Psoas muscle (tissue), 8 donors: ENCODE measurements around the gene CRKL. TPM values are rescaled to one million over a fixed set of nuclear protein-coding genes. Genes with fewer than 3 reads are reported as not detected.

Experiments used
- ATAC-seq, 4 donors: fragments of 200-7000 bp; cut with Tn5 transposase; one replicate each; pipeline ENCODE4 v1.9.1; 2020; ENCODE audit warnings: moderate library complexity in 3 of 4, mild to moderate bottlenecking in 2 of 4
- DNase-seq, 2 donors: peaks; one replicate each; pipeline ENCODE4 v3.0.0-alpha.2; 2020
- H3K27ac ChIP-seq: fragments of 200-600 bp; one replicate; pipeline ENCODE4 v1.8.0; 2022
- H3K27me3 ChIP-seq, 3 donors: fragments of 200-600 bp in 1 of 3; one replicate each; pipeline versions ENCODE4 v1.6.1 to v1.8.0; 2013 to 2022; ENCODE audit warnings: low read length in 2 of 3, mild to moderate bottlenecking in 2 of 3, moderate library complexity in 1 of 3; ENCODE audit not compliant: insufficient read depth in 3 of 3
- H3K36me3 ChIP-seq, 2 donors: fragments of 200-600 bp in 1 of 2; one replicate each; pipeline versions ENCODE4 v1.6.1 to v1.8.0; 2013 to 2022; ENCODE audit warnings: low read depth in 1 of 2, mild to moderate bottlenecking in 1 of 2, moderate library complexity in 1 of 2; ENCODE audit not compliant: insufficient read depth in 1 of 2
- H3K4me1 ChIP-seq: fragments of 200-600 bp; one replicate; pipeline ENCODE4 v1.8.0; 2022
- H3K4me3 ChIP-seq: fragments of 200-600 bp; one replicate; pipeline ENCODE4 v1.8.0; 2022; ENCODE audit warnings: mild to moderate bottlenecking
- H3K9me3 ChIP-seq: fragments of 200-600 bp; one replicate; pipeline ENCODE4 v1.8.0; 2022
- WGBS, 3 donors: extraction: QIAGEN DNeasy Blood & Tissue Kit; methylation state at CpG; one replicate each; pipeline versions ENCODE4 v1.1.6 to v1.1.7; 2013; 5-methylcytosine and 5-hydroxymethylcytosine counted together
- intact Hi-C, 2 donors: fragments of 100-400 bp; cut with DNase I; formaldehyde crosslinking; loops; one replicate each; pipeline versions ENCODE4 v1.11.0 to v1.14.2; 2022
- polyA plus RNA-seq, 3 donors: library from polyadenylated mRNA; stranded (reverse); fragments of 200-250 nt; gene quantifications; one replicate each; pipeline ENCODE4 v1.2.3, GENCODE V29; 2013
- total RNA-seq, 4 donors: library from RNA; stranded (reverse); fragmentation: NEBNext Ultra II Directional in 2 of 4; extraction: Animal tissue kit (Norgen Biotek cat#: 25700) in 2 of 4; gene quantifications; one replicate each; pipeline versions ENCODE4 v1.2.1 to v1.2.4, GENCODE V29; 2021 to 2023
- TF ChIP-seq, protein P1 (sequence below): fragments of 200-600 bp; IDR thresholded peaks from one replicate; pipeline ENCODE4 v1.8.0; 2022; ENCODE audit warnings: antibody characterized with exemption
- donor health status: healthy with polysubstance abuse.
- donor health status: DM: no; HTN: no; CAD: no; lungs with moderate emphysema.
- donor health status: Bipolar disorder and iron deficiency.
- donor health status: healthy.
- donor health status: DM: yes; HTN: yes; CAD: no.
- donor health status: DM: no; HTN: no; CAD: no.
- donor health status: DM: no; HTN: no; CAD: no.
- donor health status: DM: yes; HTN: yes; CAD: no.

CRKL gene
- total and polyA plus RNA-seq, 7 donors, result 29.7 to 94.7 (median 68.9) TPM

DNA sequence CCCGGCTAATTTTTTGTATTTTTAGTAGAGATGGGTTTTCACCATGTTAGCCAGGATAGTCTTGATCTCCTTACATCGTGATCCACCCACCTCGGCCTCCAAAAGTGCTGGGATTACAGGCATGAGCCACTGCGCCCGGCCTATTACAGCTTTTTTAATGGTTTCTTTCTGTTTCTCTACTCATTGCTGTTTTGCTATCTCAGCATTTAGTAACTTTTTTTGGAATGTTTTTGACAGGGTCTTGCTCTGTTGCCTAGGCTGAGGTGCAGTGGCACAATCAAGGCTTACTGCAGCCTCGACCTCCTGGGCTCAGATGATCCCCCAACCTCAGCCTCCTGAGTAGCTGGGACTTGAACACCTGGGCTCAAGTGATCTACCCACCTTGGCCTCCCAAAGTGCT lies 4.7 kb upstream of the CRKL start:
- no peaks in the 10 kb centered on the region for H3K36me3 ChIP-seq
- H3K4me3 ChIP-seq, result no peak overlapping the region
- TF ChIP-seq, protein P1, sequence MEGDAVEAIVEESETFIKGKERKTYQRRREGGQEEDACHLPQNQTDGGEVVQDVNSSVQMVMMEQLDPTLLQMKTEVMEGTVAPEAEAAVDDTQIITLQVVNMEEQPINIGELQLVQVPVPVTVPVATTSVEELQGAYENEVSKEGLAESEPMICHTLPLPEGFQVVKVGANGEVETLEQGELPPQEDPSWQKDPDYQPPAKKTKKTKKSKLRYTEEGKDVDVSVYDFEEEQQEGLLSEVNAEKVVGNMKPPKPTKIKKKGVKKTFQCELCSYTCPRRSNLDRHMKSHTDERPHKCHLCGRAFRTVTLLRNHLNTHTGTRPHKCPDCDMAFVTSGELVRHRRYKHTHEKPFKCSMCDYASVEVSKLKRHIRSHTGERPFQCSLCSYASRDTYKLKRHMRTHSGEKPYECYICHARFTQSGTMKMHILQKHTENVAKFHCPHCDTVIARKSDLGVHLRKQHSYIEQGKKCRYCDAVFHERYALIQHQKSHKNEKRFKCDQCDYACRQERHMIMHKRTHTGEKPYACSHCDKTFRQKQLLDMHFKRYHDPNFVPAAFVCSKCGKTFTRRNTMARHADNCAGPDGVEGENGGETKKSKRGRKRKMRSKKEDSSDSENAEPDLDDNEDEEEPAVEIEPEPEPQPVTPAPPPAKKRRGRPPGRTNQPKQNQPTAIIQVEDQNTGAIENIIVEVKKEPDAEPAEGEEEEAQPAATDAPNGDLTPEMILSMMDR, result no peak
- intact Hi-C loops, result no loop called here
- no peaks in the 10 kb centered on the region for H3K9me3 ChIP-seq
- no peaks in the 10 kb centered on the region for H3K4me1 ChIP-seq
- DNase-seq, result no peak
- no peaks in the 10 kb centered on the region for H3K27me3 ChIP-seq
- WGBS, 3 donors, result 83 to 87% (median 83%) methylated on average over 6 of the region's 6 CpGs
- H3K27ac ChIP-seq, result no peak overlapping the region
- ATAC-seq, result no peak

- H3K9me3 ChIP-seq, result no peaks in the 10 kb centered on the region
- TF ChIP-seq, protein P1, result no peak
- ATAC-seq (no peak), DNase-seq (no peak)
- H3K4me1 ChIP-seq, result peaks cover 31% of the 10 kb centered on the region
- 2 to 4% (median 2%) methylated on average over 19 of the region's 19 CpGs for WGBS, 3 donors
- H3K27me3 ChIP-seq, result no peaks in the 10 kb centered on the region
- intact Hi-C loops, result loop anchor here in 1 of 2 donors (5.0 kb wide), 1 partner anchor 34 kb away; no protein-coding TSS in a partner anchor
- H3K4me3 ChIP-seq, result peak overlapping the region; percentile 100
- H3K27ac ChIP-seq, result peak overlapping the region; percentile 99
- no peaks in the 10 kb centered on the region for H3K36me3 ChIP-seq
Measured at GRCh38 chr22:20918663-20919218, 1.5 kb downstream of the CRKL start.

DNA sequence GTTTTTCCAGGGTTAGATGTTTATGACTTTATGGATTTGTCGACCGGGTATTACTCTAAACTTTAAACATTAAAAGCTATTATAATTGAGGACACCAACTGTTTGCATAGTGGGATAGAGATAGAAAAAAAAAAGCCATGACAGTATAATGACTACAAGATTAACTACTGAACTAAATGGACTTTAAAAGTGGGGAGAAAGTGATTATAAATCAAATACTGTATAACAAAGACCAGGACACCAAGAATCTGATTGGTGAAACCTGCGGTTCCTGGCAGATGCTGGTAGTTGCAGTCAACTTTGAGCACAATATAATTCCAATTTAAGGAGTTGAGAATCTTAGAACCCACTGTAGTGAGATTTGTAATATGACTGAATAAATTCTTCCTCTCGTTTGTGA lies 2.5 kb downstream of the CRKL start:
- H3K9me3 ChIP-seq, result no peaks in the 10 kb centered on the region
- no peak overlapping the region for H3K27ac ChIP-seq
- H3K4me1 ChIP-seq, result peaks cover 31% of the 10 kb centered on the region
- TF ChIP-seq, protein P1, result no peak
- WGBS, 3 donors, result 7 to 8% (median 8%) methylated on average over 4 of the region's 4 CpGs
- H3K36me3 ChIP-seq, result no peaks in the 10 kb centered on the region
- no peaks in the 10 kb centered on the region for H3K27me3 ChIP-seq
- DNase-seq (no peak), ATAC-seq (no peak)
- intact Hi-C loops, result loop anchor here (5.0 to 10.0 kb wide), 2 partner anchors 33 to 65 kb away; partner anchors contain the start of gene LZTR1 (in 1 of the 2)
- H3K4me3 ChIP-seq, result peak overlapping the region; percentile 100

- H3K4me1 ChIP-seq, result peaks cover 32% of the 10 kb centered on the region
- TF ChIP-seq, protein P1, result no peak
- peak overlapping the region; percentile 100 for H3K4me3 ChIP-seq
- H3K36me3 ChIP-seq, result peaks cover 0 to 2% of the 10 kb centered on the region in 2 donors
- H3K9me3 ChIP-seq, result no peaks in the 10 kb centered on the region
- 41 to 51% (median 43%) methylated on average over 3 of the region's 3 CpGs for WGBS, 3 donors
- intact Hi-C loops, result loop anchor here in 1 of 2 donors (10.0 kb wide), 1 partner anchor 64 kb away; the partner anchor contains the start of gene LZTR1
- DNase-seq, result no peak
- no peaks in the 10 kb centered on the region for H3K27me3 ChIP-seq
- no peak for ATAC-seq
- peak overlapping the region; percentile 42 for H3K27ac ChIP-seq
Measured at GRCh38 chr22:20920881-20921203, 3.6 kb downstream of the CRKL start.
